ENCODE results near the gene NLGN2.

Gene NLGN2

GRCh38 chr17:7441266-7441665 lies 33.6 kb downstream of the NLGN2 start:
- no peak for DNase-seq (ENCODE audit: low read depth)
- TF ChIP-seq CTCF (IDR thresholded peaks at IDR 0.05; ENCODE audit: insufficient read depth, low read depth, low read length, missing control alignments), result no peak
- H3K4me3 ChIP-seq (ENCODE audit: low read depth, low read length), result peak overlapping the region; percentile 92

- no peak overlapping the region for H3K4me3 ChIP-seq (ENCODE audit: low read depth, low read length)
- no peak for DNase-seq (ENCODE audit: low read depth)
- no peak for TF ChIP-seq CTCF (IDR thresholded peaks at IDR 0.05; ENCODE audit: insufficient read depth, low read depth, low read length, missing control alignments)
Observed at GRCh38 chr17:7442142-7442541, 34.5 kb downstream of the NLGN2 start.

- TF ChIP-seq CTCF (IDR thresholded peaks at IDR 0.05; ENCODE audit: insufficient read depth, low read depth, low read length, missing control alignments), result no peak
- no peak for DNase-seq (ENCODE audit: low read depth)
- no peak overlapping the region for H3K4me3 ChIP-seq (ENCODE audit: low read depth, low read length)
Observed at GRCh38 chr17:7443499-7444485, 36.1 kb downstream of the NLGN2 start.

GRCh38 chr17:7444682-7445618 lies 37.3 kb downstream of the NLGN2 start, which contains the start of gene CHRNB1:
CHRNB1 (plus strand) TSS chr17:7445061; CDS start chr17:7445128, 67 bp downstream.
- peak within 1 kb of the TSS; percentile 26 for H3K4me3 ChIP-seq (ENCODE audit: low read depth, low read length)
- no peak for TF ChIP-seq CTCF (IDR thresholded peaks at IDR 0.05; ENCODE audit: insufficient read depth, low read depth, low read length, missing control alignments)
- DNase-seq (ENCODE audit: low read depth), result peak; percentile 35

- DNase-seq (ENCODE audit: low read depth), result no peak
- H3K4me3 ChIP-seq (ENCODE audit: low read depth, low read length), result no peak overlapping the region
- TF ChIP-seq CTCF (IDR thresholded peaks at IDR 0.05; ENCODE audit: insufficient read depth, low read depth, low read length, missing control alignments), result no peak
Observed at GRCh38 chr17:7445619-7445968, 37.9 kb downstream of the NLGN2 start.

- no peak overlapping the region for H3K4me3 ChIP-seq (ENCODE audit: low read depth, low read length)
- TF ChIP-seq CTCF (IDR thresholded peaks at IDR 0.05; ENCODE audit: insufficient read depth, low read depth, low read length, missing control alignments), result no peak
- no peak for DNase-seq (ENCODE audit: low read depth)
Observed at GRCh38 chr17:7448461-7448860, 40.8 kb downstream of the NLGN2 start.
